Measurements from ENCODE around the gene MYRF. TPM values are rescaled to one million over a fixed set of nuclear protein-coding genes. Genes with fewer than 3 reads are reported as not detected.

MYRF gene
- total and polyA plus RNA-seq, 2 of the 13 experiments (the other 11 are each of a cell fraction or from before 2014, with no cell fraction given) = 10.2 to 25.9 TPM

- peak; percentile 88 for TF ChIP-seq AGO1 (IDR thresholded peaks at IDR 0.05; ENCODE audit: low read depth, low read length, poor library complexity, severe bottlenecking)
- peak; percentile 92 for TF ChIP-seq ZBTB25 (CRISPR knock-in tag; IDR thresholded peaks at IDR 0.05)
- no peak for TF ChIP-seq ZNF629 (CRISPR knock-in tag; conservative IDR thresholded peaks at IDR 0.05)
- TF ChIP-seq ZNF510 (CRISPR knock-in tag; IDR thresholded peaks at IDR 0.05; ENCODE audit: low read depth) = peak; percentile 48; the same call in 1 of the 2 replicates
- TF ChIP-seq KDM5B (CRISPR knock-in tag; IDR thresholded peaks at IDR 0.05; ENCODE audit: borderline replicate concordance) = peak; percentile 87; the same call in 1 of the 2 replicates
Observed at GRCh38 chr11:61816736-61817455, 64.5 kb downstream of the MYRF start, which contains the start of gene FADS1 (continued).

- peak overlapping the region; percentile 60 for H2AFZ ChIP-seq (ENCODE audit: low read length)
- H3K9me3 ChIP-seq (ENCODE audit: low read length) = no peaks in the 10 kb centered on the region
- H3K4me3 ChIP-seq (replicated peaks in 1 of 3; ENCODE audit: insufficient read depth in 1 of 3, low read depth in 2 of 3, low read length in 3 of 3) = peak overlapping the region; percentile 59 to 94 (median 60)
- FAIRE-seq (no peak), ATAC-seq (no peak), DNase-seq (ENCODE audit: low spot score) (peak; percentile 43)
- no peaks in the 10 kb centered on the region for H4K20me1 ChIP-seq (ENCODE audit: insufficient read depth, low read length)
- H3K27me3 ChIP-seq (ENCODE audit: control insufficient read depth in 1 of 2, insufficient read depth in 2 of 2, low read length in 2 of 2) = no peaks in the 10 kb centered on the region; a peak in 1 of 5 replicates
- in situ Hi-C loops (cut with HindIII; ENCODE audit: extremely low pct_ligation_motif_present, low pct_unique_long_range_greater_than_20kb) (no loop called here), intact Hi-C loops (cut with micrococcal nuclease; ENCODE audit: unreplicated experiment) (no loop called here)
- H3K79me2 ChIP-seq (ENCODE audit: insufficient read depth, low read length) = peaks cover 25% of the 10 kb centered on the region
- WGBS (ENCODE audit: low lambda C conversion rate) = 14% methylated on average over 6 of the region's 6 CpGs
- peaks cover 1 to 10% of the 10 kb centered on the region in 2 experiments for H3K36me3 ChIP-seq (replicated peaks in 1 of 2; ENCODE audit: control insufficient read depth in 1 of 2, insufficient read depth in 2 of 2, low read length in 2 of 2)
- H3K4me1 ChIP-seq (ENCODE audit: insufficient read depth, low read length) = peaks cover 52% of the 10 kb centered on the region
- H3K9ac ChIP-seq (ENCODE audit: insufficient read depth, low read depth, low read length) = peak overlapping the region; percentile 77
- ChIA-PET CTCF (ENCODE audit: low intra/inter-chr PET ratio, low total read pairs) (interaction anchor here (1.0 to 1.3 kb wide), 2 partner anchors 11 to 21 kb away, joined by 3 to 6 read pairs; no protein-coding TSS in a partner anchor), POLR2A (interaction anchor here (0.8 to 5.8 kb wide), 8 partner anchors 11 to 155 kb away, joined by 3 to 50 read pairs (median 10); partner anchors contain the start of genes FADS2, FEN1, FTH1 and TMEM258)
- peak overlapping the region; percentile 95 for H3K4me2 ChIP-seq (ENCODE audit: low read depth, low read length)
- peak overlapping the region; percentile 99 for H3K27ac ChIP-seq (ENCODE audit: extremely low read length, insufficient read depth, low read length)
- TSS peak; percentile 58 for BruUV-seq (replicated peaks)
- TF ChIP-seq TCF7 (IDR thresholded peaks at IDR 0.05; ENCODE audit: low read depth) (0 out of 2 replicates have a peak, but pooled peaks have one; percentile 35), SOX6 (IDR thresholded peaks at IDR 0.05) (no peak), SOX6 (CRISPR knock-in tag; IDR thresholded peaks at IDR 0.05) (no peak), HMG20A (CRISPR knock-in tag; IDR thresholded peaks at IDR 0.05; ENCODE audit: borderline replicate concordance) (0 out of 2 replicates have a peak, but pooled peaks have one; percentile 10), BATF2 (CRISPR knock-in tag; IDR thresholded peaks at IDR 0.05) (no peak), ZNF12 (CRISPR knock-in tag; IDR thresholded peaks at IDR 0.05) (no peak), ZNF337 (CRISPR knock-in tag; IDR thresholded peaks at IDR 0.05; ENCODE audit: borderline replicate concordance, low read depth) (no peak), NR2F1 (CRISPR knock-in tag; IDR thresholded peaks at IDR 0.05) (peak in 1 of 2 experiments; percentile 32; a peak in 1 of 4 replicates), ZNF644 (CRISPR knock-in tag; IDR thresholded peaks at IDR 0.05; ENCODE audit: low read depth) (no peak)
Observed at GRCh38 chr11:61817471-61818202, 65.2 kb downstream of the MYRF start.

Measured in HepG2 (cell line).